ENCODE measurements around the gene TTC9B.

- TF ChIP-seq SMC3 (IDR thresholded peaks at IDR 0.05; ENCODE audit: low read depth, low read length) (no peak), ELK1 (IDR thresholded peaks at IDR 0.05; ENCODE audit: borderline replicate concordance, low read depth, low read length) (no peak), MAZ (IDR thresholded peaks at IDR 0.05; ENCODE audit: borderline replicate concordance, low read depth, low read length) (no peak), CTCF (conservative IDR thresholded peaks at IDR 0.05; ENCODE audit: low read depth, low read length) (no peak), POLR2A (IDR thresholded peaks at IDR 0.05; ENCODE audit: low read depth, low read length) (no peak), RAD21 (IDR thresholded peaks at IDR 0.05; ENCODE audit: low read length) (no peak)
- TF ChIP-seq, protein P1, sequence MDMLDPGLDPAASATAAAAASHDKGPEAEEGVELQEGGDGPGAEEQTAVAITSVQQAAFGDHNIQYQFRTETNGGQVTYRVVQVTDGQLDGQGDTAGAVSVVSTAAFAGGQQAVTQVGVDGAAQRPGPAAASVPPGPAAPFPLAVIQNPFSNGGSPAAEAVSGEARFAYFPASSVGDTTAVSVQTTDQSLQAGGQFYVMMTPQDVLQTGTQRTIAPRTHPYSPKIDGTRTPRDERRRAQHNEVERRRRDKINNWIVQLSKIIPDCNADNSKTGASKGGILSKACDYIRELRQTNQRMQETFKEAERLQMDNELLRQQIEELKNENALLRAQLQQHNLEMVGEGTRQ (IDR thresholded peaks at IDR 0.05; ENCODE audit: low read depth, low read length), result no peak
Measured at GRCh38 chr19:40251991-40252390, 33.8 kb upstream of the TTC9B start.
